GM21529 (cell line): ENCODE results near the gene DHH.
"Not testable (repeated sequence)": the region's sequence is repeated elsewhere in the genome, so short reads cannot be mapped to it uniquely, and the experiment has no call there.

ENCODE experiments used
- ATAC-seq: cut with Tn5 transposase; IDR thresholded peaks from one replicate; pipeline ENCODE4 v1.9.1; 2021; ENCODE audit not compliant: unreplicated experiment

The DHH gene

GRCh38 chr12:49094160-49094974 lies at the start of gene DHH:
Gene DHH, minus strand, starts transcription at chr12:49094801. Its CDS starts 289 bp downstream, at chr12:49094512.
- ATAC-seq, result no peak

GRCh38 chr12:49144384-49144783 lies 49.8 kb upstream of the DHH start:
- no peak for ATAC-seq

- no peak for ATAC-seq
Measured at GRCh38 chr12:49138999-49139398, 44.4 kb upstream of the DHH start.

GRCh38 chr12:49138587-49138986 lies 44.0 kb upstream of the DHH start:
- ATAC-seq, result no peak

GRCh38 chr12:49137476-49137875 lies 42.9 kb upstream of the DHH start:
- no peak for ATAC-seq

GRCh38 chr12:49136997-49137396 lies 42.4 kb upstream of the DHH start:
- not testable (repeated sequence) for ATAC-seq

GRCh38 chr12:49133590-49133989 lies 39.0 kb upstream of the DHH start:
- no peak for ATAC-seq

- ATAC-seq, result no peak
Measured at GRCh38 chr12:49133014-49133413, 38.4 kb upstream of the DHH start.

GRCh38 chr12:49131894-49132461 lies 37.4 kb upstream of the DHH start:
- ATAC-seq, result no peak

GRCh38 chr12:49131051-49131893 lies 36.7 kb upstream of the DHH start, which contains the start of gene TUBA1B:
Gene TUBA1B, minus strand, starts transcription at chr12:49131395. Its CDS starts 95 bp downstream, at chr12:49131300.
- ATAC-seq, result peak; percentile 67

GRCh38 chr12:49130151-49131050 lies 35.8 kb upstream of the DHH start:
- peak; percentile 49 for ATAC-seq

GRCh38 chr12:49129332-49130150 lies 34.9 kb upstream of the DHH start:
- no peak for ATAC-seq

- not testable (repeated sequence) for ATAC-seq
Measured at GRCh38 chr12:49127971-49128370, 33.4 kb upstream of the DHH start.

GRCh38 chr12:49126852-49127763 lies 32.5 kb upstream of the DHH start:
- no peak for ATAC-seq

- no peak for ATAC-seq
Measured at GRCh38 chr12:49121047-49121696, 26.6 kb upstream of the DHH start.

GRCh38 chr12:49111206-49111605 lies 16.6 kb upstream of the DHH start:
- ATAC-seq, result no peak

GRCh38 chr12:49110464-49111155 lies 16.0 kb upstream of the DHH start, which contains the start of gene LMBR1L:
Gene LMBR1L, minus strand, starts transcription at chr12:49110847. Its CDS starts 292 bp downstream, at chr12:49110555.
- peak; percentile 99 for ATAC-seq
